Smooth muscle cell (in vitro differentiated cells): ENCODE measurements around the gene RAB3IL1. TPM values are rescaled to one million over a fixed set of nuclear protein-coding genes. Genes with fewer than 3 reads are reported as not detected.
A peak's percentile ranks its signal among the peaks of the same experiment; 100 is the strongest.

ENCODE experiments used
- DNase-seq: peaks from one replicate; lab custom pipeline; 2025; ENCODE audit not compliant: unreplicated experiment; lab: John Stamatoyannopoulos, UW
- H2AFZ ChIP-seq: fragments of 200-600 bp; sonication (generic); 2 replicates; pipeline ENCODE4 v1.6.0; 2016; ENCODE audit warnings: antibody characterized with exemption, low read depth, mild to moderate bottlenecking
- H3F3A ChIP-seq: fragments of 200-600 bp; sonication (generic); 2 replicates; pipeline ENCODE4 v1.6.0; 2017; ENCODE audit warnings: antibody characterized with exemption, low read depth
- H3K27ac ChIP-seq: fragments of 200-600 bp; sonication (generic); 2 replicates; pipeline ENCODE4 v1.5.1; 2016; ENCODE audit warnings: low read depth, mild to moderate bottlenecking
- H3K27me3 ChIP-seq: fragments of 200-600 bp; sonication (generic); 2 replicates; pipeline ENCODE4 v1.6.1; 2016; ENCODE audit warnings: low read depth, mild to moderate bottlenecking
- H3K36me3 ChIP-seq: fragments of 200-600 bp; sonication (generic); 2 replicates; pipeline ENCODE4 v1.5.1; 2016; ENCODE audit warnings: low read depth
- H3K4me1 ChIP-seq: fragments of 200-600 bp; sonication (generic); 2 replicates; pipeline ENCODE4 v1.5.1; 2016; ENCODE audit warnings: low read depth
- H3K4me2 ChIP-seq: fragments of 200-600 bp; sonication (generic); 2 replicates; pipeline ENCODE4 v1.6.0; 2016; ENCODE audit warnings: mild to moderate bottlenecking
- H3K4me3 ChIP-seq: fragments of 200-600 bp; sonication (generic); 2 replicates; pipeline ENCODE4 v1.5.1; 2016; ENCODE audit warnings: mild to moderate bottlenecking
- H3K79me2 ChIP-seq: fragments of 200-600 bp; sonication (generic); 2 replicates; pipeline ENCODE4 v1.6.0; 2016; ENCODE audit warnings: low read depth, mild to moderate bottlenecking
- H3K9ac ChIP-seq: fragments of 200-600 bp; sonication (generic); 2 replicates; pipeline ENCODE4 v1.6.0; 2016; ENCODE audit warnings: low read depth
- H3K9me3 ChIP-seq: fragments of 200-600 bp; sonication (generic); replicated peaks from 2 replicates; pipeline ENCODE4 v1.5.1; 2016; ENCODE audit warnings: low read depth
- H4K20me1 ChIP-seq: fragments of 200-600 bp; sonication (generic); 2 replicates; pipeline ENCODE4 v1.6.0; 2016; ENCODE audit warnings: low read depth
- WGBS: methylation state at CpG from one replicate; pipeline ENCODE4 v1.1.7; 2016; ENCODE audit warnings: low lambda C conversion rate; 5-methylcytosine and 5-hydroxymethylcytosine counted together
- polyA plus RNA-seq: library from polyadenylated mRNA; unstranded; fragments of >200 nt; fragmentation: Nextera tagmentation; extraction: Ambion mirVana; gene quantifications from 2 replicates; pipeline ENCODE4 v1.2.1, GENCODE V29; 2016
- total RNA-seq: library from RNA; depleted of rRNA; stranded (reverse); fragments of >200 nt; gene quantifications from 2 replicates; pipeline ENCODE4 v1.2.3, GENCODE V29; 2014
- TF ChIP-seq, protein P1 (sequence below): fragments of 200-600 bp; sonication (generic); IDR thresholded peaks from 2 replicates; pipeline ENCODE4 v1.5.1; 2017; ENCODE audit warnings: borderline replicate concordance, mild to moderate bottlenecking, antibody characterized with exemption; ENCODE audit not compliant: insufficient read depth, poor library complexity, severe bottlenecking

RAB3IL1 gene
- total and polyA plus RNA-seq, 2 experiments from 2014 or later, result 4.9 to 11.6 TPM

DNA sequence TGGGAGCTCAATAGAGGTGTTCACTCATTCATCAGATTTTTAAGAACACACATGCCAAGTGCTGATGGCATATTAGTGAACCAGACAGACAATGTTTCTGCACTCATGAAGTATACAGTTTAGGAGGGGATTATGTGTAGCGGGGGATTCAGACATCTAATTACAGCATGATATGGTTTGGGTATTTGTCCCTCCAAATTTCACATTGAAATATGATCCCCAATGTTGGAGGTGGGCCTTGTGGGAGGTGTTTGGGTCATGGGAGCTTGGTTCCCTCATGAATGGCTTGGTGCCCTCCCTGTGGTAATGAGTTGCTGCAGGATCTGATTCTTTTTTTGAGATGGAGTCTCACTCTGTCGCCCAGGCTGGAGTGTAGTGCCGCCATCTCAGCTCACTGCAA, 8.9 kb upstream of the RAB3IL1 start:
- no peaks in the 10 kb centered on the region for H3K27me3 ChIP-seq
- H3K4me3 ChIP-seq, result no peak overlapping the region
- H4K20me1 ChIP-seq, result no peaks in the 10 kb centered on the region
- H3K4me2 ChIP-seq, result no peak overlapping the region
- no peaks in the 10 kb centered on the region for H3K36me3 ChIP-seq
- H2AFZ ChIP-seq, result no peak overlapping the region
- TF ChIP-seq, protein P1, sequence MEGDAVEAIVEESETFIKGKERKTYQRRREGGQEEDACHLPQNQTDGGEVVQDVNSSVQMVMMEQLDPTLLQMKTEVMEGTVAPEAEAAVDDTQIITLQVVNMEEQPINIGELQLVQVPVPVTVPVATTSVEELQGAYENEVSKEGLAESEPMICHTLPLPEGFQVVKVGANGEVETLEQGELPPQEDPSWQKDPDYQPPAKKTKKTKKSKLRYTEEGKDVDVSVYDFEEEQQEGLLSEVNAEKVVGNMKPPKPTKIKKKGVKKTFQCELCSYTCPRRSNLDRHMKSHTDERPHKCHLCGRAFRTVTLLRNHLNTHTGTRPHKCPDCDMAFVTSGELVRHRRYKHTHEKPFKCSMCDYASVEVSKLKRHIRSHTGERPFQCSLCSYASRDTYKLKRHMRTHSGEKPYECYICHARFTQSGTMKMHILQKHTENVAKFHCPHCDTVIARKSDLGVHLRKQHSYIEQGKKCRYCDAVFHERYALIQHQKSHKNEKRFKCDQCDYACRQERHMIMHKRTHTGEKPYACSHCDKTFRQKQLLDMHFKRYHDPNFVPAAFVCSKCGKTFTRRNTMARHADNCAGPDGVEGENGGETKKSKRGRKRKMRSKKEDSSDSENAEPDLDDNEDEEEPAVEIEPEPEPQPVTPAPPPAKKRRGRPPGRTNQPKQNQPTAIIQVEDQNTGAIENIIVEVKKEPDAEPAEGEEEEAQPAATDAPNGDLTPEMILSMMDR, result no peak
- H3K9me3 ChIP-seq, result no peaks in the 10 kb centered on the region
- H3K79me2 ChIP-seq, result no peaks in the 10 kb centered on the region
- WGBS, result 94% methylated on average over 3 of the region's 3 CpGs
- no peak overlapping the region for H3K9ac ChIP-seq
- H3K4me1 ChIP-seq, result peaks cover 12% of the 10 kb centered on the region
- no peak for DNase-seq
- H3F3A ChIP-seq, result peaks cover 10% of the 10 kb centered on the region
- H3K27ac ChIP-seq, result no peak overlapping the region

DNA sequence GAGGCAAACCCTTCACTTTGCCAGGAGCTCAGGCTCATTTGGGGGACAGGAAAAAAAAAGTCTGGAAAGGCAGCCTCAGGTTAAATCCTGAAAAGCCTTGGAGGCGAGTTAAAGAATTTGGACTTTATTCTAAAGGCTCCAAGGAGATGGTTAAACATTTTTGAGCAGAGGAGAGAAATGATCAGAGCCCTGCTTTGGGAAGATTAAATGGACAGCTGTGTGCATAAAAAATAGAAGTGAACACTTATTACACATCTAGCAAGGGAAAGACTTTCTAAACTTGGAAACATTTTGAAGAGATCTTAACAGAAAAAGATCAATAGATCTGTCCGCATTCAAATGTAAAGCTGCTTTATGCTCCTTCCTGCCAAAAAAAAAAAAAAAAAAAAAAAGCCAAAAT, 8.4 kb upstream of the RAB3IL1 start:
- Histone ChIP-seq H3K4me1 (peaks cover 12% of the 10 kb centered on the region), H4K20me1 (no peaks in the 10 kb centered on the region), H3K4me2 (no peak overlapping the region), H3K36me3 (no peaks in the 10 kb centered on the region), H3K4me3 (no peak overlapping the region), H3F3A (peaks cover 10% of the 10 kb centered on the region), H3K27me3 (no peaks in the 10 kb centered on the region), H2AFZ (no peak overlapping the region), H3K79me2 (no peaks in the 10 kb centered on the region), H3K27ac (no peak overlapping the region), H3K9me3 (no peaks in the 10 kb centered on the region), H3K9ac (no peak overlapping the region)
- no peak for DNase-seq
- 95% methylated on average over 2 of the region's 2 CpGs for WGBS
- TF ChIP-seq, protein P1, result no peak

DNA sequence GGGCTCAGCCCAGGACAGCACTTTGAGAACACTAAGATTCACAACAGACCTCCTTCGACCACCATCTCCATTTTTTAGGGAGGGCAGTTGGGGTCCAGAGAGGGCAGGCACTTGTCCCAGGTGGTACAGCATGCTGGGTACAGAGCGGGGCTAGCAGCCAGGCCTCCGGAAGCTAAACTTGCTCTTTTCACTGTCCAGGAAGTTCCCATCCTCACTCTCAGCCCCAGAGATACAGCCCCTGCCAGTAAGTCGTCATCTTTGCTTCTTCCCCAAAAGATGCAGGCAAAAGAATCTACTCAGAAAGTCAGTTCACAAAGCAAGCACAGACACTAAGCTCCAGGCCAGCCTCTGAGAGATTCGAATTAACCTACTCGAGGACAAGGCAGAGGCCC, 6.7 kb upstream of the RAB3IL1 start:
- Histone ChIP-seq H3K36me3 (no peaks in the 10 kb centered on the region), H2AFZ (no peak overlapping the region), H3K79me2 (no peaks in the 10 kb centered on the region), H4K20me1 (no peaks in the 10 kb centered on the region), H3K4me3 (no peak overlapping the region), H3K9me3 (no peaks in the 10 kb centered on the region), H3K27me3 (no peaks in the 10 kb centered on the region), H3K27ac (peak overlapping the region; percentile 89), H3F3A (peaks cover 10% of the 10 kb centered on the region), H3K9ac (no peak overlapping the region), H3K4me2 (peak overlapping the region; percentile 76), H3K4me1 (peaks cover 12% of the 10 kb centered on the region)
- no peak for DNase-seq
- TF ChIP-seq, protein P1, result no peak
- WGBS, result 79% methylated on average over 6 of the region's 6 CpGs

DNA sequence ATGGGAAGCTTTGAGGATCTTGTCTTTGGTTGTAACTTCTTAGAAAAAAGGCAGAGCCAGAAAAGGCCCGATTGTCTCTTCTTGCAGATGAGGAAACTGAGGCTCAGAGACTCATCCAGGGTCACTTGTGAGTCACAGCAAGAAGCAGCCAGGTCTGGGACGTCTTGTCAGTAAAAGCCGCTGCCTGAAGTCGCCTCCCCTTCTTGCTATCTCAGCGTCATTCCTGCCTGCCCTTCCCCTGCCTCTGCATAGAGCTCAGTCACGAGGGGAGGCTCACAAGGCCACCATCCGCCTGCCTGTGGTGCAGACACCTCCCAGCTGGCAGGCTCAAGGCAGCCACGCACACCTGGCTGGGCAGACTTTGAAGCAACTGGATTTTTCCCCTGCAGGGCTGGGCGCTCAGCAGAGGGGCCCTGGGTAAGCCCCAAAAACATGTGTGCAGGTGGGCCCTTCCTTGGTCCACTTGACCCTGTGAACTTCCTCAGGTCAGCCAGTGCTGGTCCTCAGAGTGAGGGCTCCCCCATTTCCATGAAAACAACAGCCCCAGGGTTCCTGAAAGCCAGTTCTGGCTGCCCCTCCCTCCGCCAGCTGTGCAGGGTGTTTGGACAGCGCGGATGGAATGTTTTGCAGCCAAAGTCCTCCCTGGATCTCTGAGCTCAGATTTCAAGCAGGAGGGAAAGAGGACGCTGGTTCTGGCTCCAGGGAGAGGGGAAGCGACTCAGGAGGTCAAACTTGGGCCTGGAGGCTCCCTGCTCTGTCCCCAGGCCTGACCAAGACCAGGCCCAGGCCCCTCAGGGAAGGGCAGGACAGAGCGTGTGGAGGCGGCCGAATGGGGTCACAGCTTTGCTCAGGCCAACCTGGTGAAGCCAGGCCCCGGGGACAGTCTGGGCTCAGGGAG, 6.0 kb upstream of the RAB3IL1 start:
- no peak overlapping the region for H3K4me3 ChIP-seq
- no peak for DNase-seq

More for the DNA sequence above, 6.0 kb upstream of the RAB3IL1 start:
- Histone ChIP-seq H3K27ac (peak overlapping the region; percentile 89), H3K36me3 (no peaks in the 10 kb centered on the region), H3K9me3 (no peaks in the 10 kb centered on the region), H3K79me2 (no peaks in the 10 kb centered on the region), H3K9ac (peak overlapping the region; percentile 50), H3K4me2 (peak overlapping the region; percentile 76), H3F3A (peaks cover 10% of the 10 kb centered on the region), H2AFZ (no peak overlapping the region), H3K27me3 (no peaks in the 10 kb centered on the region), H4K20me1 (no peaks in the 10 kb centered on the region), H3K4me1 (peaks cover 12% of the 10 kb centered on the region)
- WGBS, result 33% methylated on average over 18 of the region's 18 CpGs
- TF ChIP-seq, protein P1, result no peak
